ENCODE data around the gene SLC10A7.
A peak's percentile ranks its signal among the peaks of the same experiment; 100 is the strongest.

SLC10A7 gene

GRCh38 chr4:146256328-146256727, 265.4 kb downstream of the SLC10A7 start:
- no peak for DNase-seq (ENCODE audit: low spot score)

GRCh38 chr4:146255874-146256273, 265.9 kb downstream of the SLC10A7 start:
- no peak for DNase-seq (ENCODE audit: low spot score)

- no peak for DNase-seq (ENCODE audit: low spot score)
Measured at GRCh38 chr4:146255463-146255862, 266.3 kb downstream of the SLC10A7 start.

- DNase-seq (ENCODE audit: low spot score): no peak
Measured at GRCh38 chr4:146252969-146253611, 268.6 kb downstream of the SLC10A7 start.

GRCh38 chr4:146247356-146247755, 274.4 kb downstream of the SLC10A7 start:
- no peak for DNase-seq (ENCODE audit: low spot score)

- DNase-seq (ENCODE audit: low spot score): no peak
Measured at GRCh38 chr4:146246381-146246780, 275.4 kb downstream of the SLC10A7 start.

GRCh38 chr4:146245850-146246249, 275.9 kb downstream of the SLC10A7 start:
- DNase-seq (ENCODE audit: low spot score): no peak

GRCh38 chr4:146245246-146245645, 276.5 kb downstream of the SLC10A7 start:
- no peak for DNase-seq (ENCODE audit: low spot score)

GRCh38 chr4:146244496-146244895, 277.2 kb downstream of the SLC10A7 start:
- DNase-seq (ENCODE audit: low spot score): no peak

GRCh38 chr4:146243883-146244277, 277.9 kb downstream of the SLC10A7 start:
- no peak for DNase-seq (ENCODE audit: low spot score)

GRCh38 chr4:146243141-146243882, 278.4 kb downstream of the SLC10A7 start:
- DNase-seq (ENCODE audit: low spot score): peak; percentile 30

GRCh38 chr4:146238107-146238506, 283.6 kb downstream of the SLC10A7 start:
- no peak for DNase-seq (ENCODE audit: low spot score)

- DNase-seq (ENCODE audit: low spot score): no peak
Measured at GRCh38 chr4:146237092-146237491, 284.6 kb downstream of the SLC10A7 start.

- no peak for DNase-seq (ENCODE audit: low spot score)
Measured at GRCh38 chr4:146236216-146236615, 285.5 kb downstream of the SLC10A7 start.

- no peak for DNase-seq (ENCODE audit: low spot score)
Measured at GRCh38 chr4:146235654-146236177, 286.0 kb downstream of the SLC10A7 start.

GRCh38 chr4:146232131-146232722, 289.5 kb downstream of the SLC10A7 start:
- no peak for DNase-seq (ENCODE audit: low spot score)

GRCh38 chr4:146229406-146229805, 292.3 kb downstream of the SLC10A7 start:
- DNase-seq (ENCODE audit: low spot score): no peak

GRCh38 chr4:146224326-146224966, 297.3 kb downstream of the SLC10A7 start:
- no peak for DNase-seq (ENCODE audit: low spot score)

- DNase-seq (ENCODE audit: low spot score): no peak
Measured at GRCh38 chr4:146222313-146222712, 299.4 kb downstream of the SLC10A7 start.

GRCh38 chr4:146214238-146214637, 307.5 kb downstream of the SLC10A7 start, which contains the start of gene REELD1:
REELD1 (plus strand) TSS chr4:146214538; CDS start chr4:146216953, 2,415 bp downstream.
- DNase-seq (ENCODE audit: low spot score): no peak

- no peak for DNase-seq (ENCODE audit: low spot score)
Measured at GRCh38 chr4:146212781-146213180, 309.0 kb downstream of the SLC10A7 start.

- DNase-seq (ENCODE audit: low spot score): no peak
Measured at GRCh38 chr4:146211440-146211839, 310.3 kb downstream of the SLC10A7 start.

Measured in CD4-positive, alpha-beta T cell treated with Interleukin-2 at 100 ng/mL for 4 hours (primary cell).